Smooth muscle cell (in vitro differentiated cells): Measurements from ENCODE around the gene FBXL16. TPM values are rescaled to one million over a fixed set of nuclear protein-coding genes. Genes with fewer than 3 reads are reported as not detected.

Experiments used
- DNase-seq: peaks from one replicate; lab custom pipeline; 2025; ENCODE audit not compliant: unreplicated experiment; lab: John Stamatoyannopoulos, UW
- H2AFZ ChIP-seq: fragments of 200-600 bp; sonication (generic); 2 replicates; pipeline ENCODE4 v1.6.0; 2016; ENCODE audit warnings: antibody characterized with exemption, low read depth, mild to moderate bottlenecking
- H3F3A ChIP-seq: fragments of 200-600 bp; sonication (generic); 2 replicates; pipeline ENCODE4 v1.6.0; 2017; ENCODE audit warnings: antibody characterized with exemption, low read depth
- H3K27ac ChIP-seq: fragments of 200-600 bp; sonication (generic); 2 replicates; pipeline ENCODE4 v1.5.1; 2016; ENCODE audit warnings: low read depth, mild to moderate bottlenecking
- H3K27me3 ChIP-seq: fragments of 200-600 bp; sonication (generic); 2 replicates; pipeline ENCODE4 v1.6.1; 2016; ENCODE audit warnings: low read depth, mild to moderate bottlenecking
- H3K36me3 ChIP-seq: fragments of 200-600 bp; sonication (generic); 2 replicates; pipeline ENCODE4 v1.5.1; 2016; ENCODE audit warnings: low read depth
- H3K4me1 ChIP-seq: fragments of 200-600 bp; sonication (generic); 2 replicates; pipeline ENCODE4 v1.5.1; 2016; ENCODE audit warnings: low read depth
- H3K4me2 ChIP-seq: fragments of 200-600 bp; sonication (generic); 2 replicates; pipeline ENCODE4 v1.6.0; 2016; ENCODE audit warnings: mild to moderate bottlenecking
- H3K4me3 ChIP-seq: fragments of 200-600 bp; sonication (generic); 2 replicates; pipeline ENCODE4 v1.5.1; 2016; ENCODE audit warnings: mild to moderate bottlenecking
- H3K79me2 ChIP-seq: fragments of 200-600 bp; sonication (generic); 2 replicates; pipeline ENCODE4 v1.6.0; 2016; ENCODE audit warnings: low read depth, mild to moderate bottlenecking
- H3K9ac ChIP-seq: fragments of 200-600 bp; sonication (generic); 2 replicates; pipeline ENCODE4 v1.6.0; 2016; ENCODE audit warnings: low read depth
- H3K9me3 ChIP-seq: fragments of 200-600 bp; sonication (generic); replicated peaks from 2 replicates; pipeline ENCODE4 v1.5.1; 2016; ENCODE audit warnings: low read depth
- H4K20me1 ChIP-seq: fragments of 200-600 bp; sonication (generic); 2 replicates; pipeline ENCODE4 v1.6.0; 2016; ENCODE audit warnings: low read depth
- CTCF ChIP-seq: fragments of 200-600 bp; sonication (generic); IDR thresholded peaks from 2 replicates; pipeline ENCODE4 v1.5.1; 2017; ENCODE audit warnings: borderline replicate concordance, mild to moderate bottlenecking, antibody characterized with exemption; ENCODE audit not compliant: insufficient read depth, poor library complexity, severe bottlenecking
- WGBS: methylation state at CpG from one replicate; pipeline ENCODE4 v1.1.7; 2016; ENCODE audit warnings: low lambda C conversion rate; 5-methylcytosine and 5-hydroxymethylcytosine counted together
- polyA plus RNA-seq: library from polyadenylated mRNA; unstranded; fragments of >200 nt; fragmentation: Nextera tagmentation; extraction: Ambion mirVana; gene quantifications from 2 replicates; pipeline ENCODE4 v1.2.1, GENCODE V29; 2016
- total RNA-seq: library from RNA; depleted of rRNA; stranded (reverse); fragments of >200 nt; gene quantifications from 2 replicates; pipeline ENCODE4 v1.2.3, GENCODE V29; 2014

The FBXL16 gene
- total and polyA plus RNA-seq, 2 experiments from 2014 or later: 0.17 to 0.76 TPM

GRCh38 chr16:728131-728889 is 22.7 kb upstream of the FBXL16 start:
- Histone ChIP-seq H3K4me1 (peaks cover 10% of the 10 kb centered on the region), H3K27me3 (no peaks in the 10 kb centered on the region), H3K9ac (peak overlapping the region; percentile 35), H3K79me2 (no peaks in the 10 kb centered on the region), H4K20me1 (no peaks in the 10 kb centered on the region), H2AFZ (no peak overlapping the region), H3K9me3 (no peaks in the 10 kb centered on the region), H3K27ac (no peak overlapping the region), H3K4me2 (peak overlapping the region; percentile 99), H3K36me3 (no peaks in the 10 kb centered on the region), H3F3A (peaks cover 4% of the 10 kb centered on the region), H3K4me3 (peak overlapping the region; percentile 69)
- TF ChIP-seq CTCF: no peak
- WGBS: 5% methylated on average over 10 of the region's 80 CpGs
- peak; percentile 34 for DNase-seq

- Histone ChIP-seq H3K9me3 (no peaks in the 10 kb centered on the region), H3F3A (peaks cover 4% of the 10 kb centered on the region), H3K27me3 (no peaks in the 10 kb centered on the region), H3K27ac (no peak overlapping the region), H3K9ac (peak overlapping the region; percentile 35), H3K36me3 (no peaks in the 10 kb centered on the region), H3K4me3 (peak overlapping the region; percentile 69), H3K79me2 (no peaks in the 10 kb centered on the region), H2AFZ (peak overlapping the region; percentile 30), H4K20me1 (no peaks in the 10 kb centered on the region), H3K4me2 (peak overlapping the region; percentile 99), H3K4me1 (peaks cover 10% of the 10 kb centered on the region)
- 3% methylated on average over 56 of the region's 61 CpGs for WGBS
- TF ChIP-seq CTCF: no peak
- no peak for DNase-seq
Observed at GRCh38 chr16:727291-727977, 21.8 kb upstream of the FBXL16 start.

- peak; percentile 34 for DNase-seq
- H3K4me1 ChIP-seq: peaks cover 10% of the 10 kb centered on the region
- peak within 1 kb of the TSS; percentile 99 for H3K4me2 ChIP-seq
- H3K9ac ChIP-seq: peak within 1 kb of the TSS; percentile 35
- peaks cover 4% of the 10 kb centered on the region for H3F3A ChIP-seq
- H3K27me3 ChIP-seq: no peaks in the 10 kb centered on the region
- no peaks in the 10 kb centered on the region for H3K36me3 ChIP-seq
- no peaks in the 10 kb centered on the region for H3K9me3 ChIP-seq
- TF ChIP-seq CTCF: no peak
- H3K27ac ChIP-seq: no peak within 1 kb of the TSS
- H3K79me2 ChIP-seq: no peaks in the 10 kb centered on the region
- peak within 1 kb of the TSS; percentile 30 for H2AFZ ChIP-seq
- peak within 1 kb of the TSS; percentile 69 for H3K4me3 ChIP-seq
- peaks cover 7% of the 10 kb centered on the region for H4K20me1 ChIP-seq
- WGBS: 5% methylated on average over 43 of the region's 88 CpGs
Observed at GRCh38 chr16:726438-727290, 21.1 kb upstream of the FBXL16 start, which contains the start of the genes CCDC78 and HAGHL. Gene CCDC78, minus strand, starts transcription at chr16:726443. Its CDS starts 76 bp downstream, at chr16:726367. Gene HAGHL, plus strand, starts transcription at chr16:727106. Its CDS starts 404 bp downstream, at chr16:727510.
